Gastrocnemius medialis (tissue), 4 donors: ENCODE results near the gene AMMECR1.

Experiments used
- CTCF ChIP-seq, 5 experiments: fragments of 450-650 bp in 3 of 5; fragments of 200-600 bp in 2 of 5; sonication (generic) in 2 of 5; IDR thresholded peaks in 4 of 5; conservative IDR thresholded peaks in 1 of 5; 1 replicate in 4 of 5; 2 replicates in 1 of 5; pipeline ENCODE4 v1.5.1; 2016 to 2019; ENCODE audit warnings: antibody characterized with exemption in 5 of 5, mild to moderate bottlenecking in 3 of 5, moderate library complexity in 3 of 5
- POLR2A ChIP-seq, 2 donors: fragments of 450-650 bp; IDR thresholded peaks; one replicate each; pipeline ENCODE4 v1.6.1; 2017; ENCODE audit warnings: antibody characterized with exemption in 2 of 2, mild to moderate bottlenecking in 2 of 2, moderate library complexity in 2 of 2

- no peak for TF ChIP-seq POLR2A (IDR thresholded peaks at IDR 0.05)
- no peak for TF ChIP-seq CTCF (IDR thresholded peaks at IDR 0.05 in 4 of 5, conservative IDR thresholded peaks at IDR 0.05 in 1 of 5)
Measured at GRCh38 chrX:110258552-110258951, 59.3 kb downstream of the AMMECR1 start.
